ENCODE measurements around the gene RUNX2. TPM values are rescaled to one million over a fixed set of nuclear protein-coding genes. Genes with fewer than 3 reads are reported as not detected.

Gene RUNX2
- total and polyA plus RNA-seq, 10 of the 15 experiments (the other 5 are each of a cell fraction or from before 2014, with no cell fraction given): 0.01 to 0.77 (median 0.15) TPM; not detected in 3

GRCh38 chr6:45655745-45656476 is 327.8 kb downstream of the RUNX2 start:
- ChIA-PET SMC1A (ENCODE audit: uncharacterized antibody, unreplicated experiment) (no interaction called here), POLR2A (no interaction called here), RAD21 (ENCODE audit: unreplicated experiment) (no interaction called here), CTCF (no interaction called here)
- no peak for ATAC-seq
- H3K79me2 ChIP-seq (ENCODE audit: control insufficient read depth, insufficient read depth, low read length): no peaks in the 10 kb centered on the region
- FAIRE-seq: no peak
- no peak overlapping the region for H2AFZ ChIP-seq (ENCODE audit: control insufficient read depth, low read depth, low read length)
- in situ Hi-C loops (cut with MboI): no loop called here
- WGBS (ENCODE audit: insufficient coverage, insufficient replicate concordance, low lambda C conversion rate, missing lambda C conversion rate): 46% methylated on average over 4 of the region's 4 CpGs
- TF ChIP-seq MTA3 (IDR thresholded peaks at IDR 0.05; ENCODE audit: borderline replicate concordance, low read length) (no peak), KAT2A (conservative IDR thresholded peaks at IDR 0.05; ENCODE audit: control insufficient read depth, low read depth, low read length) (no peak), PAX5 (IDR thresholded peaks at IDR 0.05; ENCODE audit: borderline replicate concordance, low read depth, low read length) (no peak), EED (IDR thresholded peaks at IDR 0.05; ENCODE audit: low read depth) (no peak), CREB1 (IDR thresholded peaks at IDR 0.05; ENCODE audit: low read depth) (no peak), ESRRA (IDR thresholded peaks at IDR 0.05; ENCODE audit: low read length) (no peak), NR2F1 (conservative IDR thresholded peaks at IDR 0.05) (no peak), RB1 (IDR thresholded peaks at IDR 0.05; ENCODE audit: borderline replicate concordance) (no peak), IKZF2 (IDR thresholded peaks at IDR 0.05) (no peak), HSF1 (IDR thresholded peaks at IDR 0.05; ENCODE audit: low read depth, low read length) (no peak), DPF2 (IDR thresholded peaks at IDR 0.05) (no peak), SIX5 (IDR thresholded peaks at IDR 0.05; ENCODE audit: low read depth, low read length, severe bottlenecking) (no peak)
- H3K27me3 ChIP-seq (replicated peaks in 1 of 2; ENCODE audit: control insufficient read depth in 2 of 2, insufficient read depth in 2 of 2, low read length in 1 of 2): peaks cover 0 to 10% of the 10 kb centered on the region in 2 experiments; a peak in 2 of 4 replicates
- intact Hi-C loops (cut with micrococcal nuclease; ENCODE audit: unreplicated experiment): no loop called here
- no peak overlapping the region for H3K9ac ChIP-seq (ENCODE audit: control insufficient read depth, insufficient read depth, low read length)
- BruUV-seq (replicated peaks): no TSS peak
- no peaks in the 10 kb centered on the region; the same call in 2 of the 3 replicates for H3K9me3 ChIP-seq (replicated peaks; ENCODE audit: control insufficient read depth, insufficient read depth, low read length)
- H3K36me3 ChIP-seq (ENCODE audit: control insufficient read depth in 2 of 2, insufficient read depth in 2 of 2, low read length in 1 of 2): no peaks in the 10 kb centered on the region
- no peaks in the 10 kb centered on the region for H4K20me1 ChIP-seq (ENCODE audit: control insufficient read depth, insufficient read depth)
- no peak for DNase-seq (ENCODE audit: low read depth, low spot score)
- no peak overlapping the region for H3K4me3 ChIP-seq
- no peaks in the 10 kb centered on the region for H3K4me1 ChIP-seq (ENCODE audit: control insufficient read depth, insufficient read depth, low read length)
- no peak overlapping the region for H3K4me2 ChIP-seq (ENCODE audit: control insufficient read depth, insufficient read depth)
- no peak overlapping the region for H3K27ac ChIP-seq (ENCODE audit: control insufficient read depth, insufficient read depth)
